Liver (tissue), 9 donors: ENCODE data around the gene PCNX4. TPM values are rescaled to one million over a fixed set of nuclear protein-coding genes. Genes with fewer than 3 reads are reported as not detected.
"Not testable (repeated sequence)": the region's sequence is repeated elsewhere in the genome, so short reads cannot be mapped to it uniquely, and the experiment has no call there.

Source experiments
- DNase-seq: peaks from one replicate; pipeline ENCODE4 v3.0.0-alpha.2; 2017; ENCODE audit warnings: low spot score
- H3K27ac ChIP-seq, 2 donors: one replicate each; pipeline ENCODE4 v1.7.0; 2013; ENCODE audit warnings: inconsistent platforms in 2 of 2, low read length in 2 of 2, control low read depth in 1 of 2, low read depth in 1 of 2, mild to moderate bottlenecking in 1 of 2
- H3K27me3 ChIP-seq, 4 donors: one replicate each; pipeline versions ENCODE4 v1.6.1 to v1.7.0; 2013; ENCODE audit warnings: low read length in 3 of 4, inconsistent platforms in 1 of 4, mild to moderate bottlenecking in 1 of 4, moderate library complexity in 1 of 4; ENCODE audit not compliant: control insufficient read depth in 4 of 4, insufficient read depth in 4 of 4
- H3K36me3 ChIP-seq, 4 donors: one replicate each; pipeline versions ENCODE4 v1.6.1 to v1.7.0; 2013; ENCODE audit warnings: low read length in 3 of 4, mild to moderate bottlenecking in 3 of 4, low read depth in 1 of 4, moderate library complexity in 1 of 4; ENCODE audit not compliant: control insufficient read depth in 4 of 4, insufficient read depth in 3 of 4
- H3K4me1 ChIP-seq, 4 donors: one replicate each; pipeline versions ENCODE4 v1.6.1 to v1.7.0; 2013; ENCODE audit warnings: low read length in 3 of 4, mild to moderate bottlenecking in 3 of 4, moderate library complexity in 1 of 4; ENCODE audit not compliant: control insufficient read depth in 4 of 4, insufficient read depth in 4 of 4
- H3K4me3 ChIP-seq, 3 donors: one replicate each; pipeline versions ENCODE4 v1.6.1 to v1.7.0; 2013; ENCODE audit warnings: low read length in 3 of 3, control low read depth in 1 of 3, low read depth in 1 of 3, mild to moderate bottlenecking in 1 of 3
- H3K9ac ChIP-seq, 2 donors: one replicate each; pipeline ENCODE4 v1.7.0; 2013; ENCODE audit warnings: low read length in 2 of 2, mild to moderate bottlenecking in 2 of 2, moderate library complexity in 2 of 2, control low read depth in 1 of 2, low read depth in 1 of 2
- H3K9me3 ChIP-seq, 4 donors: one replicate each; pipeline versions ENCODE4 v1.6.1 to v1.7.0; 2013; ENCODE audit warnings: low read length in 3 of 4; ENCODE audit not compliant: control insufficient read depth in 4 of 4
- ATF3 ChIP-seq: IDR thresholded peaks from 2 replicates; pipeline ENCODE4 v1.6.1; 2016; ENCODE audit warnings: antibody characterized with exemption
- CTCF ChIP-seq: fragments of 150-350 bp; IDR thresholded peaks from 2 replicates; pipeline ENCODE4 v1.5.1; 2017; ENCODE audit warnings: improper control_type of control experiment, low read depth, low read length; ENCODE audit not compliant: missing input control
- EGR1 ChIP-seq, 2 donors: IDR thresholded peaks; 2 replicates each; pipeline ENCODE4 v1.6.1; 2016 to 2018; ENCODE audit warnings: antibody characterized with exemption in 2 of 2, low read depth in 2 of 2
- FOXA1 ChIP-seq: IDR thresholded peaks from 2 replicates; pipeline ENCODE4 v1.6.1; 2016; ENCODE audit warnings: antibody characterized with exemption
- FOXA2 ChIP-seq: IDR thresholded peaks from 2 replicates; pipeline ENCODE4 v1.6.1; 2016; ENCODE audit warnings: antibody characterized with exemption
- GABPA ChIP-seq, 2 donors: IDR thresholded peaks in 1 of 2; conservative IDR thresholded peaks in 1 of 2; 2 replicates each; pipeline ENCODE4 v1.6.1; 2016; ENCODE audit warnings: antibody characterized with exemption in 2 of 2, mild to moderate bottlenecking in 1 of 2, moderate library complexity in 1 of 2
- HNF4A ChIP-seq, 2 donors: conservative IDR thresholded peaks; 2 replicates each; pipeline ENCODE4 v1.6.1; 2016; ENCODE audit warnings: antibody characterized with exemption in 2 of 2, mild to moderate bottlenecking in 2 of 2
- HNF4G ChIP-seq: IDR thresholded peaks from 2 replicates; pipeline ENCODE4 v1.6.1; 2016; ENCODE audit warnings: antibody characterized with exemption
- JUND ChIP-seq, 2 donors: IDR thresholded peaks; 2 replicates each; pipeline ENCODE4 v1.6.1; 2016; ENCODE audit warnings: antibody characterized with exemption in 2 of 2
- MAX ChIP-seq: IDR thresholded peaks from 2 replicates; pipeline ENCODE4 v1.6.1; 2016; ENCODE audit warnings: antibody characterized with exemption
- NR2F2 ChIP-seq: IDR thresholded peaks from 2 replicates; pipeline ENCODE4 v1.6.1; 2016; ENCODE audit warnings: antibody characterized with exemption
- RAD21 ChIP-seq, 2 donors: IDR thresholded peaks; 2 replicates each; pipeline ENCODE4 v1.6.1; 2016; ENCODE audit warnings: antibody characterized with exemption in 2 of 2, mild to moderate bottlenecking in 2 of 2
- REST ChIP-seq: IDR thresholded peaks from 2 replicates; pipeline ENCODE4 v1.6.1; 2016; ENCODE audit warnings: antibody characterized with exemption, mild to moderate bottlenecking
- RXRA ChIP-seq, 2 donors: IDR thresholded peaks; 2 replicates each; pipeline ENCODE4 v1.6.1; 2017 to 2018; ENCODE audit warnings: antibody characterized with exemption in 2 of 2, mild to moderate bottlenecking in 1 of 2
- SP1 ChIP-seq: IDR thresholded peaks from 2 replicates; pipeline ENCODE4 v1.6.1; 2018; ENCODE audit warnings: antibody characterized with exemption, mild to moderate bottlenecking
- TAF1 ChIP-seq: conservative IDR thresholded peaks from 2 replicates; pipeline ENCODE4 v1.6.1; 2016; ENCODE audit warnings: antibody characterized with exemption, mild to moderate bottlenecking
- YY1 ChIP-seq: IDR thresholded peaks from 2 replicates; pipeline ENCODE4 v1.6.1; 2016; ENCODE audit warnings: antibody characterized with exemption, mild to moderate bottlenecking
- ZBTB33 ChIP-seq: IDR thresholded peaks from 2 replicates; pipeline ENCODE4 v1.6.1; 2016; ENCODE audit warnings: antibody characterized with exemption
- whole genome bisulfite sequencing: extraction: QIAGEN DNeasy Blood & Tissue Kit; methylation state at CpG from one replicate; pipeline ENCODE4 v1.1.7; 2013; 5-methylcytosine and 5-hydroxymethylcytosine counted together
- polyA plus RNA-seq, 2 donors: library from polyadenylated mRNA; stranded (reverse) in 1 of 2; unstranded in 1 of 2; fragments of 200-250 nt in 1 of 2; fragments of >200 nt in 1 of 2; fragmentation: Nextera tagmentation in 1 of 2; extraction: Ambion mirVana in 1 of 2; gene quantifications; one replicate each; pipeline versions ENCODE4 v1.2.1 to v1.2.3, GENCODE V29; 2013 to 2015
- total RNA-seq, 2 donors: library from RNA; depleted of rRNA; stranded (reverse); fragments of >200 nt; gene quantifications; one replicate each; pipeline ENCODE4 v1.2.3, GENCODE V29; 2014
- donor health status: healthy.
- donor health status: healthy.
- donor health status: healthy.
- donor health status: healthy.
- donor health status: healthy.

Gene PCNX4
- total RNA-seq (10 to 100 TPM; 20.8 to 30.6 TPM), polyA plus RNA-seq (1 to 10 TPM; 5.4 to 7.3 TPM)

- under 1% methylated on average over 88 of the region's 88 CpGs for whole genome bisulfite sequencing
- peak within 1 kb of the TSS; percentile 74 to 96 (median 89) for H3K4me3 ChIP-seq
- no peaks in the 10 kb centered on the region for H3K36me3 ChIP-seq
- TF ChIP-seq NR2F2 (peak; percentile 80), RAD21 (IDR thresholded peaks at IDR 0.05) (peak in 1 of 2 donors; percentile 48), TAF1 (peak; percentile 53), RXRA (IDR thresholded peaks at IDR 0.05) (peak; percentile 58 to 82), CTCF (no peak), ATF3 (no peak), YY1 (peak; percentile 99), SP1 (peak; percentile 76), FOXA2 (peak; percentile 37), ZBTB33 (peak; percentile 42), MAX (peak; percentile 81), EGR1 (IDR thresholded peaks at IDR 0.05; ENCODE audit: low read depth in 2 of 2) (peak in 1 of 2 donors; percentile 46), FOXA1 (peak; percentile 9), REST (peak; percentile 91), GABPA (IDR thresholded peaks at IDR 0.05 in 1 of 2, conservative IDR thresholded peaks at IDR 0.05 in 1 of 2) (peak in 1 of 2 donors; percentile 76), JUND (IDR thresholded peaks at IDR 0.05) (peak; percentile 71 to 86), HNF4G (no peak), HNF4A (conservative IDR thresholded peaks at IDR 0.05) (no peak)
- no peaks in the 10 kb centered on the region for H3K27me3 ChIP-seq
- H3K4me1 ChIP-seq = peaks cover 3 to 15% (median 10%) of the 10 kb centered on the region in 4 donors
- H3K9ac ChIP-seq = peak within 1 kb of the TSS; percentile 90 to 96
- peak; percentile 95 for DNase-seq
- H3K9me3 ChIP-seq = no peaks in the 10 kb centered on the region
- peak within 1 kb of the TSS; percentile 82 to 99 for H3K27ac ChIP-seq
Observed at GRCh38 chr14:60091550-60092525, at the start of gene PCNX4. PCNX4 (plus strand) TSS chr14:60091923; CDS start chr14:60107639, 15,716 bp downstream.

- not testable (repeated sequence) for H3K4me1 ChIP-seq, DNase-seq, H3K27me3 ChIP-seq, H3K9ac ChIP-seq, H3K27ac ChIP-seq, H3K36me3 ChIP-seq, H3K4me3 ChIP-seq
- H3K9me3 ChIP-seq = peaks cover 0 to 12% (median 0%) of the 10 kb centered on the region in 4 donors
- 79% methylated on average over 1 of the region's 1 CpG for WGBS
Observed at GRCh38 chr14:60047976-60048375, 43.7 kb upstream of the PCNX4 start.
